GM12801 (cell line): ENCODE data around the gene CKS2.

Source experiments
- TF ChIP-seq, protein P1 (sequence below): IDR thresholded peaks from one replicate; pipeline ENCODE4 v1.5.1; 2011; ENCODE audit warnings: control low read depth; ENCODE audit not compliant: insufficient read length; ENCODE audit errors: extremely low read depth

The CKS2 gene

DNA sequence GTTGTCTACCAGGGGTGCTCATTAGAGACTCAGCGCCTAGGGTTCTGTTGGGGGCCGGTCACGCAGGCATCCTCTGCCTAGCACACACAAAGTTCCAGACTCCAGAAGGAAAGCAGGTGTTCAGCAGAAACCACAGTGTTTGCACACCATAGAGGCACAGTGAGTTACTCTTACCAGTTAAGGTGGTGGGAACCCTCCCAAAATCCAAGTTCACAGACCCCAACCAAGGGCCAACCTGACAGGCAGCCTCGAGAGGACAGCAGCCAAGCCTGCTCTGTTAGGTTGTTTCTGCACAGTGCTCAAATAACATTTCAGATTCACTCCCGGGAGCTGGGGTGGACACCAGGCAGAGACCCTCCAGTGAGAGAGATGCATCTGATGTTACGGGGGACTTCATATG lies 43.5 kb downstream of the CKS2 start:
- TF ChIP-seq, protein P1, sequence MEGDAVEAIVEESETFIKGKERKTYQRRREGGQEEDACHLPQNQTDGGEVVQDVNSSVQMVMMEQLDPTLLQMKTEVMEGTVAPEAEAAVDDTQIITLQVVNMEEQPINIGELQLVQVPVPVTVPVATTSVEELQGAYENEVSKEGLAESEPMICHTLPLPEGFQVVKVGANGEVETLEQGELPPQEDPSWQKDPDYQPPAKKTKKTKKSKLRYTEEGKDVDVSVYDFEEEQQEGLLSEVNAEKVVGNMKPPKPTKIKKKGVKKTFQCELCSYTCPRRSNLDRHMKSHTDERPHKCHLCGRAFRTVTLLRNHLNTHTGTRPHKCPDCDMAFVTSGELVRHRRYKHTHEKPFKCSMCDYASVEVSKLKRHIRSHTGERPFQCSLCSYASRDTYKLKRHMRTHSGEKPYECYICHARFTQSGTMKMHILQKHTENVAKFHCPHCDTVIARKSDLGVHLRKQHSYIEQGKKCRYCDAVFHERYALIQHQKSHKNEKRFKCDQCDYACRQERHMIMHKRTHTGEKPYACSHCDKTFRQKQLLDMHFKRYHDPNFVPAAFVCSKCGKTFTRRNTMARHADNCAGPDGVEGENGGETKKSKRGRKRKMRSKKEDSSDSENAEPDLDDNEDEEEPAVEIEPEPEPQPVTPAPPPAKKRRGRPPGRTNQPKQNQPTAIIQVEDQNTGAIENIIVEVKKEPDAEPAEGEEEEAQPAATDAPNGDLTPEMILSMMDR, result no peak

DNA sequence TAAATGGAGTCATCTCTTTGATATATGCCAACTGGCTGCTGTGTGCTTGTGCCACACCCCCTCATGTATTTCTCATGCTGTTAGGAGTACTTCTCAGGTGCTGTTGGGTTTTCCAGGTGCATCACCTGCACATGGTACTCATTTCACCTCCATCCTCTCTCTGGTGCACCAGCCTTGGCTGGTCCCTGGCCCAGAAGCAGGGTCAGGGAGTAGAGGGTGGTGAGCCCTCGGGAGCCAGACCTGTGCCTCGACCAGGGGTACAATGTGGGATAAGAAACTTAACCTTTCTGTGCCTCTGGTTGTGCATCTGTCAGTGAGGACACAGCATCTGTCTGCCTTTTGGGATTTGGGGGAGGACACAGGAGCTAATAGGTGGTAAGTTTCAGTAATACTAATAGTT lies 45.8 kb downstream of the CKS2 start:
- TF ChIP-seq, protein P1, result no peak

DNA sequence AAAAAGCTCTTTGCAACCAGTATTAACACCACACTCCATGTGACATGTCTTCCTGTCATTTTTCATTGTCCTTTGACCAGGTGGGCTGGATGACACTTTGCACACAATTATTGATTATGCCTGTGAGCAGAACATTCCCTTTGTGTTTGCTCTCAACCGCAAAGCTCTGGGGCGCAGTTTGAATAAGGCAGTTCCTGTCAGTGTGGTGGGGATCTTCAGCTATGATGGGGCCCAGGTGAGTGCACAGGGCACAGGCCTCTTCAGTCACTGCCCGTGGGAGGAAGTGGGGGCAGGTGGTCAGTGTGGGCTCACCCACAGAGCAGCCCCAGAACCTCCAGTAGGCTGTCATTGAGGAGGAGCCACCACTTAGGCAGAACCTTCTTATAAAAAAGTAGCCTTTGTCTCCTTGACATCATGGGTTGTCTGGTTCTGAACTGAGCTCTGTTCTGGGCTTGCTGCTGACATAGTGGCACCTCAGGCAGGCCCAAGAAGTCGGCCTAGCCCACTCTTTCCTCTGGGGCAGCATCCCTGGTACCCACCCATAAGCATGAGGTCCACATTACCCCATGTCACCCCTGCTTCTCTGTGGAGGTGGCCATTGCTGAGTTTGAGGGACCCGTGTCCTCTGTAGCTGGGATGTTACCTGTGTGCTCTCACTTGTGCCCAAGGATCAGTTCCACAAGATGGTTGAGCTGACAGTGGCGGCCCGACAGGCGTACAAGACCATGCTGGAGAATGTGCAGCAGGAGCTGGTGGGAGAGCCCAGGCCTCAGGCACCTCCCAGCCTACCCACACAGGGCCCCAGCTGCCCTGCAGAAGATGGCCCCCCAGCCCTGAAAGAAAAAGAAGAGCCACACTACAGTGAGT lies 46.6 kb downstream of the CKS2 start:
- TF ChIP-seq, protein P1, result no peak

DNA sequence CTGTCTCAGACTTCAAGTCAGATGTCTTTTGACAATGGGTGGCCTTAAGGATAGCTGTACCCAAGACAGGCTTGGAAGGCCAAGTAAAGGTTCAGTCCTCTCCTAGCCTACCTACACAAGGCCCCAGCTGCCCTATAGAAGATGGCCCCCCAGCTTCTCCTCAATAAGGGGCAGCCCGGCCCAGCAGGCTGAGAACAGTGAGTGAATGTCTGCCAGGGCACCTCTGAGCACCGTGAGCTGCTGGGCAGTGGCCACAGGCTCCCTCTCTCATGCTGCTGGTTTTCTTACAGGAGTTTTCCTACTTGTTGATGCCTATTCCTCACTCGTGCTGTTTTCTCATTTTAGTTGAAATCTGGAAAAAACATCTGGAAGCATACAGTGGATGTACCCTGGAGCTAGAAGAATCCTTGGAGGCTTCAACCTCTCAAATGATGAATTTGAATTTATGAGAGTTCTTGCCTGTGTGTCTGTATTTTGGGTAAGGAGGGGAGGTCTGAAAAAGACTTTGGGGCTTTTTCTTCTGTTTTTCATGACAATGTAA lies 47.5 kb downstream of the CKS2 start:
- TF ChIP-seq, protein P1, result no peak

DNA sequence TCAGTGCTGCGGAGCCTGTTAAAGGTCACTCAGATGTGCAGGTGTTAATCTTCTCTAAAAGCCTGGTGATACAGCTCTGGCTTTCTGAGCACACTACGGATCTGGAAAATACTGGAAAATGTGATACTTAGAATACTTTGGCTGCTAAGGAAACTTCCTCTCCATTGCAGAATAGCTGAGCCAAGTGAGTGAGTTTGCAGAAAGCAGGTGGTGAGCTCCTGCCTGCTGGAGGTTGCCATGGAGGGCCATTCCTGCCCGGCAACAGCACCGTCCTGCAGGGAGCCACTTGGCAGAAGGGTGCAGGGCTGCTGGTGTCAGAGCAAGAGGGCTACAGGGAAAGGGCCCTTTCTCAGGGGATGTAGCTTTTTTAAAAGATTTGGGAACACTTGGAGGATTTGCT lies 48.0 kb downstream of the CKS2 start:
- TF ChIP-seq, protein P1, result no peak

DNA sequence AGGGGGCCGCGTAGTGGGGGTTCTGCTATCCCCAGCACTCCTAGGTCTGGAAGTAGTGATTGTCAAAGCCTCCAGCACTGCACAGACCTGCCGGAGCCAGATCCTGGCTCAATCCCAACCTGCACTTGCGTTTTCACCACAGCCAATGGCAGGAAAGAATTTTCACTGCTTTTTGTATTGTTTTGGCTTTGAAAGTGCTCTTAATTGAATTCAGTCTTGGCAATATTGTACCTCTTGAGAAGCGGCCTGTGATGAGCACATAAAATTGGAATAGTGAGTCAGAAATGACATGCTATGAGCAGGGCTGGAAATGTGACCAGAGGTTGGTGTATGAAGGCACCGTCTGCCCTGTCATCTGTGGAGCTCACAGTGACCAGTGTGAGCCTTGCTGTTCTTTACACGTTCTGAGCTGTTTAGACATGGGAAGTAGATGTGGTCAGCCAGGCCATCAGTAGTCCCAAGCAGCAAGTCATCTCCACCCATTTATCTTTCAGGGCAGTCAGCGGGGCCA lies 48.8 kb downstream of the CKS2 start:
- TF ChIP-seq, protein P1, result no peak

DNA sequence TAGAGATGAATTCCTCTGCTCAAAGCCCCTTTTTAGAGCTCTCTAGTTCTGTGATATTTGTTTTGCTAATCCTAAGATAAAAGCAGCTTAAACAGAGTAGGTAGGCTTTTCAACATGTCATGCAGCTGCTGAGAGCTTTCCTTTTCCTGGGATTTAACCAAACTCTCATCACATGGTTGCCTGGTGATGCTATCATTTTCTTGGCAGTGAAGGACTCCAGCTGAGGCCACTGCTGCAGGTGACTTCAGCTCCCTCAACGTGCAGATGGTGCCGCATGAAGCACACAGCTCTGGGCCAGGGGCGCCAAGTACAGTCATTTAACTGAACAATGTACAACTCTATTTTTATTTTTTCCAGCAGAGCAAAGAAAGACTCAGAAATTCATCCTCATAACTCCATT lies 49.5 kb downstream of the CKS2 start:
- TF ChIP-seq, protein P1, result no peak
